Fibroblast of pulmonary artery (primary cell): ENCODE results near the gene MARCKSL1.

Source experiments
- DNase-seq: peaks from one replicate; pipeline ENCODE4 v3.0.0-alpha.2; 2010; ENCODE audit warnings: low read depth
- H3K4me3 ChIP-seq: replicated peaks from 2 replicates; pipeline ENCODE4 v1.5.1; 2011; ENCODE audit warnings: low read depth, mild to moderate bottlenecking, control low read depth, low read length, moderate library complexity
- CTCF ChIP-seq: IDR thresholded peaks from 2 replicates; pipeline ENCODE4 v1.5.1; 2011; ENCODE audit warnings: mild to moderate bottlenecking, control low read depth, low read length, inconsistent platforms; ENCODE audit errors: missing control alignments

Gene MARCKSL1

GRCh38 chr1:32337855-32338636 is 2.0 kb upstream of the MARCKSL1 start:
- peak; percentile 74 for DNase-seq
- no peak for TF ChIP-seq CTCF
- H3K4me3 ChIP-seq: no peak overlapping the region

- no peak for TF ChIP-seq CTCF
- no peak overlapping the region for H3K4me3 ChIP-seq
- peak; percentile 68 for DNase-seq
Observed at GRCh38 chr1:32336963-32337675, 1.1 kb upstream of the MARCKSL1 start.

- H3K4me3 ChIP-seq: no peak overlapping the region
- DNase-seq: no peak
- no peak for TF ChIP-seq CTCF
Observed at GRCh38 chr1:32336591-32336932, 529 bp upstream of the MARCKSL1 start.

GRCh38 chr1:32335535-32335789 is 571 bp downstream of the MARCKSL1 start:
- no peak for TF ChIP-seq CTCF
- no peak for DNase-seq
- peak overlapping the region; percentile 79 for H3K4me3 ChIP-seq

GRCh38 chr1:32334864-32335534 is 1.0 kb downstream of the MARCKSL1 start:
- peak; percentile 45 for TF ChIP-seq CTCF
- H3K4me3 ChIP-seq: peak overlapping the region; percentile 79
- DNase-seq: peak; percentile 49

GRCh38 chr1:32334274-32334861 is 1.7 kb downstream of the MARCKSL1 start:
- peak overlapping the region; percentile 79 for H3K4me3 ChIP-seq
- no peak for DNase-seq
- no peak for TF ChIP-seq CTCF
